Urothelium cell line (cell line): Measurements from ENCODE around the gene OR51A7.
"Not testable (repeated sequence)": the region's sequence is repeated elsewhere in the genome, so short reads cannot be mapped to it uniquely, and the experiment has no call there.

Experiments used
- DNase-seq: peaks from one replicate; pipeline ENCODE4 v3.0.0; 2011; ENCODE audit warnings: low spot score, mixed read lengths
- FAIRE-seq: peaks from 2 replicates; lab custom pipeline; 2011; peaks lifted over from hg19 to GRCh38; lab: Jason Lieb, UNC

Gene OR51A7

DNA sequence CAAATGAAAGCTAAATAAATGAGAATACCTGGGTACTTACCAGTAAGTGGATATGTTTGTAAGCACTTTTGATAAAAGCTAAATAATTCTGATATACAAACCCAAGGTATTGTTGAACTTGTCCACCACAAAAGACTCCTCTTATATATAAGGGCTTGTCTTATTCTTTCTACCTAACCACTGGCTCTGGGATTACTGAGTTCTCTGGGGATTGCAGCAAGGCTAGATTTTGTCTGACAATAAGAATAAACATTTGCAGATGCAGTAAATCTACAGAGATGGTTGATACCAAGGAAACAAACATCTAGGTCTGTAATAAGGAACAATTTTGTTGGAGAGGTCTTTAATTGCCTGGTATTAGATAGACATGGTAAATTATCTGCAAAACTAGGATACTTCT, 43.9 kb downstream of the OR51A7 start, which contains the start of gene OR51A4:
Gene OR51A4 (minus strand): TSS at position 101 of the 400 bp plus-strand sequence. CDS start 505 bp downstream, outside the sequence.
- FAIRE-seq (no peak), DNase-seq (no peak)

DNA sequence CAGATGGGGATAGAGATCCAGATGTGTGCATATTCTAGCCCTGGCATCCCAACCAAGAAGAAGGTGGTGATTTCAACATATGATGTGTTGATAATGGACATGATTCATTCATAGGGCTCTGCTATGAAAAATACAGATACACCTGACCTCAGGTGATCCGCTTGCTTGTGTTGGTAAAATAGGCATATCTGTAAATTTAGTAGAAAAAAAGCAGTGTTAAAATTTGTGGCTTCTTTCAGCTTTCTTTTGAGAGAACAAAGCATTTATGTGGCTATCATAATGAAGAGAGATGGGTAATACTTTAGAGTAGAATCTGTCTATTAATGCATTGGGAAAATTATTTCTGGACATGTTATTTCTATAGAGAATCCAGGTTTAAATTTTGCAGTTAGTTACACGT, 52.0 kb downstream of the OR51A7 start, which contains the start of gene OR51A2:
Gene OR51A2 (minus strand): TSS at position 101 of the 400 bp plus-strand sequence. CDS start 0 bp downstream, at position 101.
- not testable (repeated sequence) for DNase-seq, FAIRE-seq

DNA sequence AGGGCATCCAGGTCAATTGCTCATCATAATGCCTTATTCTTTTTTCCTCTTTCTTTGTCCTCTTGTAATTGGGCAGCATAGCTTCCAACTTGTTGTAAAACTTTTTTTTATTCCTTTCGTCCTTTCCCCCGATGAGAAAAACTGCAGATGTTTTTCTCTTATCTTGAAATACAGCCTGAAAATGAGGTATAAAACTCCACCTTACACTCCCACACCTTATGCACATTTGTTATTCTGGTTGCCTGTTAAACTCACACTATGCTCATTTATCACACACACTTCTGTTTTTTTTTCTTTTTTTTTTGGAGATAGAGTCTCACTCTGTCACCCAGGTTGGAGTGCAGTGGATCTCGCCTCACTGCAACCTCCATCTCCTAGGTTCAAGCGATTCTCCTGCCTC, 53.8 kb downstream of the OR51A7 start:
- FAIRE-seq (no peak), DNase-seq (no peak)
